Adrenal gland (tissue), 12 donors: ENCODE data around the gene ADAMTS16. TPM values are rescaled to one million over a fixed set of nuclear protein-coding genes. Genes with fewer than 3 reads are reported as not detected.

Experiments
- DNase-seq, 7 donors: peaks; one replicate each; pipeline ENCODE4 v3.0.0-alpha.2; 2019 to 2020
- H3K27ac ChIP-seq, 5 donors: fragments of 200-600 bp; sonication (generic) in 4 of 5; 1 replicate in 3 of 5; 2 replicates in 2 of 5; pipeline versions ENCODE4 v1.5.1 to v1.8.0; 2016 to 2020; ENCODE audit warnings: mild to moderate bottlenecking in 1 of 5
- H3K27me3 ChIP-seq: fragments of 200-600 bp; 2 replicates; pipeline ENCODE4 v1.8.0; 2021
- H3K36me3 ChIP-seq, 2 donors: fragments of 200-600 bp; replicated peaks in 1 of 2; 1 replicate in 1 of 2; 2 replicates in 1 of 2; pipeline versions ENCODE4 v1.5.1 to v1.8.0; 2018 to 2022
- H3K4me1 ChIP-seq, 2 donors: fragments of 200-600 bp; replicated peaks in 1 of 2; 1 replicate in 1 of 2; 2 replicates in 1 of 2; pipeline versions ENCODE4 v1.5.1 to v1.8.0; 2018 to 2021
- H3K4me3 ChIP-seq, 4 donors: fragments of 200-600 bp; sonication (generic) in 3 of 4; one replicate each; pipeline ENCODE4 v1.5.1; 2016 to 2018
- H3K9me3 ChIP-seq, 3 donors: fragments of 200-600 bp; sonication (generic) in 1 of 3; replicated peaks in 1 of 3; 1 replicate in 2 of 3; 2 replicates in 1 of 3; pipeline versions ENCODE4 v1.5.1 to v1.8.0; 2016 to 2021
- CTCF ChIP-seq, 6 experiments: fragments of 450-650 bp in 4 of 6; fragments of 200-600 bp in 2 of 6; sonication (generic) in 1 of 6; IDR thresholded peaks; 1 replicate in 5 of 6; 2 replicates in 1 of 6; pipeline versions ENCODE4 v1.5.1 to v1.8.0; 2016 to 2021; ENCODE audit warnings: antibody characterized with exemption in 6 of 6, mild to moderate bottlenecking in 2 of 6, moderate library complexity in 1 of 6
- POLR2A ChIP-seq, 2 donors: fragments of 450-650 bp; IDR thresholded peaks; one replicate each; pipeline ENCODE4 v1.6.1; 2017; ENCODE audit warnings: antibody characterized with exemption in 2 of 2, mild to moderate bottlenecking in 2 of 2, moderate library complexity in 1 of 2
- WGBS, 4 donors: extraction: QIAGEN DNeasy Blood & Tissue Kit in 2 of 4; methylation state at CpG; one replicate each; pipeline versions ENCODE4 v1.1.5 to v1.1.7; 2013 to 2017; 5-methylcytosine and 5-hydroxymethylcytosine counted together
- intact Hi-C, 2 donors: fragments of 100-400 bp; cut with DNase I; formaldehyde crosslinking; loops; one replicate each; pipeline versions ENCODE4 v1.14.1 to v1.15.0; 2022 to 2023
- polyA plus RNA-seq, 3 donors: library from polyadenylated mRNA; stranded (reverse); fragments of 200-250 nt in 2 of 3; fragments of 350-450 nt in 1 of 3; fragmentation: Illumina TruSeq in 1 of 3; extraction: RNeasy Lipid Tissue Mini Kit (QIAGEN cat#74804) in 1 of 3; gene quantifications; one replicate each; pipeline ENCODE4 v1.2.3, GENCODE V29; 2013 to 2014
- total RNA-seq, 9 donors: library from RNA; depleted of rRNA in 4 of 9; stranded (reverse); fragments of >200 nt in 4 of 9; fragments of 120-200 nt in 1 of 9; fragmentation: NEBNext Ultra II Directional in 1 of 9; extraction: Animal tissue kit (Norgen Biotek cat#: 25700) in 1 of 9; gene quantifications; one replicate each; pipeline versions ENCODE4 v1.1.0 to v1.2.4, GENCODE V29; 2013 to 2023
- donor health status: healthy with polysubstance abuse.
- donor health status: Bipolar disorder and iron deficiency.
- donor health status: DM: yes; HTN: yes; CAD: no.
- donor health status: DM: no; HTN: no; CAD: no.
- donor health status: DM: no; HTN: no; CAD: no.
- donor health status: DM: yes; HTN: yes; CAD: no.

ADAMTS16 gene
- total and polyA plus RNA-seq, 12 donors: 0.07 to 3.7 (median 0.19) TPM; not detected in 8

GRCh38 chr5:5169466-5169865 lies 29.3 kb downstream of the ADAMTS16 start:
- Histone ChIP-seq H3K27ac (no peak overlapping the region), H3K9me3 (no peaks in the 10 kb centered on the region), H3K36me3 (no peaks in the 10 kb centered on the region), H3K4me3 (no peak overlapping the region), H3K27me3 (no peaks in the 10 kb centered on the region), H3K4me1 (no peaks in the 10 kb centered on the region)
- no peak for DNase-seq
- TF ChIP-seq POLR2A (IDR thresholded peaks at IDR 0.05): no peak
- TF ChIP-seq CTCF (IDR thresholded peaks at IDR 0.05): no peak
- 81 to 89% (median 83%) methylated on average over 8 of the region's 8 CpGs for WGBS, 4 donors
- intact Hi-C loops: no loop called here

GRCh38 chr5:5178136-5178535 lies 38.0 kb downstream of the ADAMTS16 start:
- no peaks in the 10 kb centered on the region for H3K4me1 ChIP-seq
- H3K9me3 ChIP-seq: no peaks in the 10 kb centered on the region
- no peaks in the 10 kb centered on the region for H3K27me3 ChIP-seq
- WGBS, 4 donors: 71 to 81% (median 76%) methylated on average over 4 of the region's 4 CpGs
- no peak overlapping the region for H3K27ac ChIP-seq
- DNase-seq: no peak
- no peak for TF ChIP-seq POLR2A (IDR thresholded peaks at IDR 0.05)
- no peak for TF ChIP-seq CTCF (IDR thresholded peaks at IDR 0.05)
- intact Hi-C loops: no loop called here
- H3K4me3 ChIP-seq: no peak overlapping the region
- no peaks in the 10 kb centered on the region for H3K36me3 ChIP-seq

GRCh38 chr5:5178580-5178979 lies 38.5 kb downstream of the ADAMTS16 start:
- Histone ChIP-seq H3K36me3 (no peaks in the 10 kb centered on the region), H3K27ac (no peak overlapping the region), H3K4me3 (no peak overlapping the region), H3K4me1 (no peaks in the 10 kb centered on the region), H3K27me3 (no peaks in the 10 kb centered on the region), H3K9me3 (no peaks in the 10 kb centered on the region)
- whole genome bisulfite sequencing, 4 donors: 58 to 82% (median 67%) methylated on average over 2 of the region's 2 CpGs
- intact Hi-C loops: no loop called here
- DNase-seq: no peak
- TF ChIP-seq CTCF (IDR thresholded peaks at IDR 0.05) (no peak), POLR2A (IDR thresholded peaks at IDR 0.05) (no peak)

GRCh38 chr5:5179079-5179478 lies 38.9 kb downstream of the ADAMTS16 start:
- Histone ChIP-seq H3K4me1 (no peaks in the 10 kb centered on the region), H3K27me3 (no peaks in the 10 kb centered on the region), H3K36me3 (no peaks in the 10 kb centered on the region), H3K9me3 (no peaks in the 10 kb centered on the region), H3K27ac (no peak overlapping the region), H3K4me3 (no peak overlapping the region)
- TF ChIP-seq POLR2A (IDR thresholded peaks at IDR 0.05): no peak
- TF ChIP-seq CTCF (IDR thresholded peaks at IDR 0.05): no peak
- no peak for DNase-seq
- 79 to 87% (median 83%) methylated on average over 5 of the region's 5 CpGs for WGBS, 4 donors
- intact Hi-C loops: no loop called here
